Measurements from ENCODE around the gene PTGES2.

Gene PTGES2

DNA sequence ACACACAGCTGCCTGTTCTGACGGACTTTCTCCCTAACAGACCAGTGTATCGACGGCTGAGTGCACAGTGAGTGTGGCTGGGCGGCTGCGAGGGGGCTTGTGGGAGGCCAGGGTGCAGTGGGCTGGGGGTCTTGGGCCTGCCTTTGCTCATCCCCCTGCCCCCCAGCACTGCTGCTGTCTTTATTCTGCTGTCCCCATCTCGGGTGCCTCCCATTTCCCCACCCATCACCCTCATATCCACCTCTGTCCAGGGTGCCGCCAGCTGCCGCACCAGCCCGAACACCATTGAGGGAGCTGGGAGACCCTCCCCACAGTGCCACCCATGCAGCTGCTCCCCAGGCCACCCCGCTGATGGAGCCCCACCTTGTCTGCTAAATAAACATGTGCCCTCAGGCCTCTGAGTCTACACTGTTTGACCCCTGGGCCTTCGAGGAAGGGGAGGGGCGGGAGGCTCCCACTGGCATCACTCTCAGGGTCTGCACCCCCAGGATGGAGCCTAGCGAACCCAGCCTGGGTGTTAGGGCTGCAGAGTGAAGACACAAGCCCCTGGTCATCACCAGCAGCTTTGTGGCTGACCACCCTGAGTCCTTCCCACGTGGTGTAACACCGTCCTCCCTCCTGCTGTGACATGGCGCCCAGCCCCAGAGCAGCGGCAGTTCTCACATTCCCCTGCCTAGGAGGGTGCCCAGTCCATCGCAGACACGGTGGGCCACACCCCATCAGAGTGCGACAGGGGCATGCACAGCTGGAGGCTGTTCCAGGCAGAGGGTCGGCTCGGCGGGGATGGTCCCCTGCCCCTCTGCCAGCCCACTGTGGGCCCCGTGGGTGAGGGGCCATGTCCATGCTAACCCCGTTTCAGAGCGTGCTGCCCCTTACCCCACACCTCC lies 25.8 kb upstream of the PTGES2 start:
- no peak for DNase-seq

DNA sequence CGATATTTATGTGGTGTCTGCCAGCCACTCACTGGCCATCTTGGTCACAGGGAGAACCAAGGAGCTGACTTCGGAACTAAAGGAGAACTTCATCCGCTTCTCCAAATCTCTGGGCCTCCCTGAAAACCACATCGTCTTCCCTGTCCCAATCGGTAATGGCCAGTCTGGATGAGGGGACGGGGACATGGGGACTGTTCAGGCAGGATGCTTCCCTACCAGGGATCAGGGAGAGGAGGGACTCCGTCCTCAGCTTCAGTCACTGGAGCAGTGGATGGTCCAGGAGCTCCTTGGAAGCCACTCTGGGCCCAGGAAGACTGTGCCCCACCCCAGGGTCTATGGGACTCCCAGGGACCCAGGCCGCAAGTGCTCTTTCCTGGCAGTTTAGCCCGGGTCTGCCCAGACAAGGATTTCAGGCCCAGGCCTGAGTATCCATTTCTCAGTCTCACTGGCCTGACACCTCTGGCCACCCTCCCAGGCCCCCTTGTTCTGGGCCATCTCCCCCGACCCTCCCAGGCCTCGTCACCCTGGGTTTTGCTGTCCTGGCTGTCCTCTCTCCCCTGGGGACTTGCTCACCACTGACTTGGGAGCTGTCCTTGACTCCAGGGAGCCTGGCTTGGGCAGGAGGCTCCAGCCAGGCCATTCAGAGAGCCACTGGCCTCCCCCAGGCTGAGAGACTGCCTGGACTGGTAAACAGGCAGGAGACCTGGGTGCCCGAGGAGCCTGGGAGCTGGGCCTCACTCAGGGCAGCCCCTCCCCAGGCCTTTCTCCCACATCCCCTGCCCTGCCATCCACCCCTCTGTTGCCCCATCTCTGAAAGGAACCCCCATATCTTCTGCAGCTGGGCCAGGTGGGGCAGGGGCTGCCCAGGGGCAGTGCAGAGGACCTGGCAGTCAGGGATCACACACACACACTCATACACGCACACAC lies 24.9 kb upstream of the PTGES2 start:
- DNase-seq = no peak

DNA sequence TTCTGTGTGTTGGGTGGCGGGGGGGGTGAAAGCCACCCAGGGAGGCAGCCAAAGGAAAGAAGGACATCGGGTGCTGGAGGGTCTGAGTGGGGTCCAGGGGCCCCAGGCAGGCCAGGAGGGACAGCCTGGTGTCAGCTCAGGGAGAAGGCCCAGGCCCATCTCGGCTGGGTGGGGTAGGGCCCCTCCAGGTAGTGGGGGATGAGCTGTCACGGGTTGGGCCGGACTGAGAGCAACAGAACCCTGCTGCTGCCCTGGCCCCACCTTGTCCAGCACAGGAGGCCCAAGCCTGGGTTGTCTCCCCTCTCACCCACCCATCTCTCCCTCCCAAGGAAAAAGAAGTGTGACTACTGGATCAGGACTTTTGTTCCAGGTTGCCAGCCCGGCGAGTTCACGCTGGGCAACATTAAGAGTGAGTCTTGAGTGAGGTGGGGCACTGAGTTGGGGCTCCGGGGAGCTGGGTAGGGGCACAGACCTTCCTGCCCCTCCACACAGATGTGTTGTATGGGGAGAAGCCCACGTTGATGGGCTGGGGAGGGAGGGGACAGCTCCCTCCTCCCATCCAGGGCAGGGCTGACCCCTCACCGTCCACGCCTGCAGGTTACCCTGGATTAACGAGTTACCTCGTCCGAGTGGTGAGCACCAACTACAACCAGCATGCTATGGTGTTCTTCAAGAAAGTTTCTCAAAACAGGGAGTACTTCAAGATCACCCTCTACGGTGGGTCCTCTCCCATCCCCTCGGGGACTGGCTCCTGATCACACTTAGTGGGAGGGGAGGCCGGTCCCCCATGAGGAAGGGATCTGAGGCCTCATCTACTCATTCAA lies 24.0 kb upstream of the PTGES2 start:
- DNase-seq = no peak

DNA sequence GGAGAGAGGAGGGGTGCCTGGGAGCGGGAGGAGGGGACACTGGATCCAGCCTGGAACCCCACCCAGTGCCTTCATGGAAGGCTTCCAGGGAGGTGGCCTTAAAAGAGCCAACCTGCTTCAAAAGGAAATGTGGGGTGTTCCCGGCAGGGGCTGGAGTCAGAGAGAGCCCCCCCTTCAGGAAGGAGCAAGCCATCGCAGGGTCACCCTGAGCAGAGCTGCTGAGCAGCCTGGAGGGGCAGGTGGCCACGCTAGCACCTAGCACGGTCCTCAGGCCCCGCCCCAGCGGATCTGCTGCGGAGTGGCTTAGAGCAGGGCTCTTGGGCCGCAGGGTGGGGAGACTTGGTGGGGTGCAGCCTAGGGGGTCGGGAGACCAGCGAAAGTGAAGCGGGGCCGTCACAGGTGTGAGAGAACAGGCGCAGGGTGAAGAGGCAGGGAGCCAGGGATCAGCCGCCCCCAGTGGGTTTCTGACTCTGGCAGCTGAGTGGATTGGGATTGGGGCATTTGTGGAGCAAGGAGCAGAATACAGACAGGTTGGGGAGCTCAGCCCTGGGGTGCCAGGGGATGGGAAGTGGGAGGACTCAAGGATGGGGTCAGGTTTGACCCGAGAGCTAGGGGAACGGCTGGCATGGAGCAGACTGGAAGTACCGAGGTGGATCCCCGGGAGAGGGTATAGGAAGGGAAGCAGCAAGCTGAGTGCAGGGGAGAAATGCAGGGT lies 23.2 kb upstream of the PTGES2 start:
- peak; percentile 78 for DNase-seq

DNA sequence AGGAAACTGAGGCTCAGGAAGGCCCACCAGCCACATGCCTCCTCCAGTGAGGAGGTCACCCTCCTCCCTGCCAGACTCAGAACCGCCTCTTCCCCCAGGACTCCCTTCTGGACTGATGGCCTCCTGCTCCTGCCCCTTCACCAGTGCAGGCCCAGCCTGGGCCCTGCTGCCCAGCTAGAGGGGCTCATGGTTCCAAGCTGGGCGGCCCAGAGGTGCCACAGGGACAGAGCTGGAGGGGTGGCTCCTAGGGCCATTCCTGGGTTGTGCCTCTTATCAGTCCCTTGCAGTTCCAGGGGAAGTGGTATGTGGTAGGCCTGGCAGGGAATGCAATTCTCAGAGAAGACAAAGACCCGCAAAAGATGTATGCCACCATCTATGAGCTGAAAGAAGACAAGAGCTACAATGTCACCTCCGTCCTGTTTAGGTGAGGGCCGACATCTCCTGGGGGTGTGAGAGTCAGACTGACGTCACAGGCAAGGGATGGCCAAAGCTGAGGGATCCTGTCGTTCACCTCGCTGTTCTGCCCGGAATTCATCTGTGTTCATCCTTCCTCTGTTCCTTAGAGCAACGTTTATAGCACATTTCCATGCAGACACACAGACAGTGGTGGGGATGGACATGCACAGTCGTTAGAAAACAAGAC lies 22.5 kb upstream of the PTGES2 start:
- peak; percentile 88 for DNase-seq

DNA sequence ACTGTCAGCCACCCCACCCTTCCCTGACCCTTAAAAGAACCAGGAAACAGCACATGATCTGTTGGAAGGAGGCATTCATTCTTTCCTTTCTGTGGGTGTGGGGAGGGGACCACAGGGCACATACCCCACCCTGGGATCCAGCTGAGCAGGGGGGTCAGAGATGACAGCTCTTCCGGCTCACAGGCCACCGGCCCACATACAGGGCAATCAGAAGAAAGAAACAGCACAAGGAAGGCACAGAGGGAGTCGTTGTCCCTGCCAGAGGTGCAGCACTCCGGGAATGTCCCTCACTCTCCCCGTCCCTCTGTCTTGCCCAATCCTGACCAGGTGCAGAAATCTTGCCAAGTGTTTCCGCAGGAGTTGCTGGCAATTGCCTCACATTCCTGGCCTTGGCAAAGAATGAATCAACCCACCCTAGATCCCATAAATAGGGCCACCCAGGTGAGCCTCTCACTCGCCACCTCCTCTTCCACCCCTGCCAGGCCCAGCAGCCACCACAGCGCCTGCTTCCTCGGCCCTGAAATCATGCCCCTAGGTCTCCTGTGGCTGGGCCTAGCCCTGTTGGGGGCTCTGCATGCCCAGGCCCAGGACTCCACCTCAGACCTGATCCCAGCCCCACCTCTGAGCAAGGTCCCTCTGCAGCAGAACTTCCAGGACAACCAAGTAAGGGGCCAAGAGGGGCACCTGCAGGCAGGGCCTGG lies 21.6 kb upstream of the PTGES2 start, which contains the start of gene LCN2:
Gene LCN2, plus strand, starts transcription at position 453 of the 701 bp plus-strand sequence. Its CDS starts 73 bp downstream, at position 526.
- no peak for DNase-seq

DNA sequence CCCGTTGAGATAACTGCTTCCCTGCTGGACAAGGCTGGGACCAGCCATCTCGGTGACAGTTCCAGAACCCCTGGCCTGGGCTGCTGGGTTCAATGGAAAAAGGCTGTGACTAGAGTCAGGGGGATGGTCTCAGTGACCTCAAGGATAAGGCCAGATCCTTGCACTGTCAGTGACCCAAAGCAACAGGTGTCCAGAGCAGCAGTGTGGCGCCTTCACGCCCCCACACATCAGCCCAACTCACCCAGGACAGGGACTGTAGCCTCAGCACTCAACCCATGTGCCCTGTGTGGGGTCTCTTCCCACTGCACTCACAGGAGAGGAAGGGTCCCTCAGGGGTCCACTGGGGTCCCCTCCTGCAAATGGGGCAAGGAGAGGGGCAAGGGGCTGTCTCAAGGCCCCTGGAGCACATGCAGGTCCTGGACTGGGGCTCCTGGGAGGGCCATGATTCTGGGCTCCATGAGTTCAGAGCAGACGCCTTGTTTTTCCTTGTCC lies 21.0 kb upstream of the PTGES2 start:
- DNase-seq = no peak

DNA sequence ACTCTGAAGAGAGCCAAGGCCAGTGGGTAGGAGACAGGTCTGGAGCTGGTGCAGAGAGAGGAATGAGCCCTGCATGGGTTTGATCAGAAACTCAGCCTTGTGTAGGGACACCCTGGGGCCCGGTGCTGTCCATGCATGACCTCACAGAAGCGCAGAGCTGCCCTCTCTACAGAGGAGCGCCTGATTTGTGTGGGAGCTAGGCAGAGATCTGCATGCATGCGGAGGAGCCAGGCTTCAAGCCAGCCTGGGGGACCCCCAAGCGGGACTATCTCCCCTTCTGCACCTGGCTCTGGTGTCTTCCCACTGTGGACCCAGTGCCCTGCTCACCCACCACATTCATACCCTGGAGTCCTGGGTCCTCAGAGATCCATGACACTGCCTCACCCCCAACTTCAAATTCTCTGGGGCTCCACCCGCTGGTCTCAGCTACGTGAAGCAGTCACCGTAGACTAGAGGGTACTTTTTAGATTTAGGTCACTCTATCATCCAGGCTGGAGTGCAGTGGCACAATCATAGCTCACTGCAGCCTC lies 19.1 kb upstream of the PTGES2 start:
- DNase-seq = no peak

DNA sequence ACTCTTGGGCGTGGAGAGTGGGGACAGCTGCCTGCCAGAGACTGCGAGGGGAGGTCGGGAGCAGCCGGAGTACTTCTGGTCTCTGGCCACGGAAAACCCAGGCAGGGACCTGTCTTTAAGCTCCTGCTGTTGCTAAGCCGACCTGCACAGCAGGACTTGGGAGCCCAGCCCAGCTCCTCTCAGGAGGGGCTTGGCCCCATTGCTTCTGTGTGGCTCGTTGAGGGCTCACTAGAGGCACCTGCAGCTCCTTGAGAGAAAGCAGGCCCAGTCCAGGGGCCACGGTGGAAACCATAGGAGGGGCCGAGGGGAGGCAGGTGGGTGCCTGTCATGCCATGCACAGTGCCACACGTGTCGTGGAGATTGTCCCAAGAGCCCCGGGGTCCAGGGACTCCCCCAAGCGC lies 18.4 kb upstream of the PTGES2 start:
- no peak for DNase-seq

DNA sequence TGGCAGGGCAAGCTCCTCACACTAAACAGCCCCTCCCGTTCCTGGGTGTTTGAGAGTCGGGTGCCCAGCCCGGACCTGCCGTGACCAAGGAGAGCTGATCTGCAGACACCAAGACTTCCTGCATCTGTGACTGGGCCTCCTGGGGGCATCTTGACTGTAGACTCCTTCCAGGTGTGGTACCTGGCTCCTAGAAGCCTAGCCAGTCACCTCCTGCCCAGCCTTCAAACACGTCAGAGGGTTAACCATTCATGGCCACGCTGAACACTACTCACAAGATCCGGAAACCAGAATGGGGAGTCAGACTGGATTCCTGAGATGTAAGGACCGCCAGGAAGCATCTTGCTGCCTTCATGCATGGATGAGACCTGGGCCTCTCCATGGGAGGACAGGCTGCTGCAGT lies 18.0 kb upstream of the PTGES2 start:
- no peak for DNase-seq

DNA sequence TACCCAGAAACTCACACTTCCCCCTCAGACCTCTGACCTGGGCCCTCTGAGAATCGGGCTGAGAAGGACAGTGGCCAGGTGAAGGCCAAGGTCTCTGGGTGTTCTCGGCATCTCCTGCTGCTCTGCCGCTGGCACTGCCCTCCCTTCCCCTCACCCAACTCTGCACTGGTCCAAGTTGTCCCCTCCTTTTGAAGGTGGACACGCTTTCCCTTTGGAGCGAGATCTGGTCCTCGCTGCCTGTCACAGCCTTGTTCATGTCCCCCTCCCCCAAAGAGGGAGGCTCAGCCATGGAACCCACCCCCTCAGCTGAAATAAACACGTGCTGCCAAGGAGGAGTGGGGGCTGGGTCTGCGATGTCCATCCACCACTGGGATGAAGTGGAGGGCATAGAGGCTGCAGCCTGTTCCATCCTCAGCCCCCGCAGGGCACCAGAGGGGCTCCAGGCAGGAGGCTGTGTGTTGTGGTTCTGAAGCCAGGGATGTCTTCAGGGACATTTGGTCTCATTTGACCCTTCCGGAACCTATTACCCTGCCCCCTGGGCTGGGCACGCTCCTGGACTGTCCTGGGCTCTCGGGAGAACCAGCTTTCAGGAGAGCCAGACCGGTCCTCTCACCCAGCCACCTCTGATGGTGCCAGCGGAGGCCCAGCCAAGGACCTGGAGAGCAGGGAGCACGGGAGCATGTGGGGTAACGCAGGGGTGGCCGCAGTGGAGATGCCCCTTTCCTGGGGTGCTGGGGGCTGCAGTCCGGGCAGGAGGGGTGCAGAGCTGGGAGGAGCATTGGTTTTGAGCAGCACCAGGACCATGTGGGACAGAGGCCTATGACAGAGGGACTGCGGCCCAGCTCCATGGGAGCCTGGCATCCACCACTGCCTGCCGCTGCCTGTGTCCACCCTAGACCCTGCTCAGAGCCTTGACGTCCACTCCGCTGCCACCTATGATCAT lies 17.0 kb upstream of the PTGES2 start:
- DNase-seq = no peak

DNA sequence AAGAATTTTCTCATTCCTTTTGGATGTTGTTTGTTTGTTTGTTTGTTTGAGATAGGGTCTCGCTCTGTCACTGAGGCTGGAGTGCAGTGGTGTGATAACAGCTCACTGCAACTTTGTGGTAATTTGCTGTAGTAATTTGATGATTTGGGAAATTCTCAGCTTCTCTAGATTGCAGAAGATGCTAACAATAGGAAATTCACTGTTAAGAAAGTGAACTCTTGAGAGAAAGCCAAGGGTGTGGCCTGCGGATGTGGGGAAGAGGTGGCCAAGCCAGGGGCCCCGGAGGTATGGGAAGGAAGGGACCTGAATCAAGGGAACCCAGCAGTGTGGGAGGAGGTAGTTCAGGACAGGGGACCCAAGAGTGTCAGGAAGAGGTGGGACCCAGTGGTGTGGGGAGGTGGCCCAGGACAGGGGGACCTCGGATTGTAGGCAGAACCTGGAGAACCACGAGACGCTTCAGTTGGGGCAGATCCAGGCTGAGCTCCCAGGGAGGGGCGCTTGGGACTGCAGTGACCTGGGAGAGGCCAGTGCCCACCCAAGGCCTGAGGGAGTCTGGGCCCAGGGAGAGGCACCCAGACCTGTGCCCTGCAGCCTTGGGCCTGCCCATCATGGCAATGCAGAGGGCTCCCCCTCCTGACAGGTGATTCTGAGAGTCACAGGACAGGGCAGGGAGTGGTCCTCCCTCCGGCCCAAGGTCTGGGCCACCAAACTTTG lies 16.2 kb upstream of the PTGES2 start:
- DNase-seq = peak; percentile 33

DNA sequence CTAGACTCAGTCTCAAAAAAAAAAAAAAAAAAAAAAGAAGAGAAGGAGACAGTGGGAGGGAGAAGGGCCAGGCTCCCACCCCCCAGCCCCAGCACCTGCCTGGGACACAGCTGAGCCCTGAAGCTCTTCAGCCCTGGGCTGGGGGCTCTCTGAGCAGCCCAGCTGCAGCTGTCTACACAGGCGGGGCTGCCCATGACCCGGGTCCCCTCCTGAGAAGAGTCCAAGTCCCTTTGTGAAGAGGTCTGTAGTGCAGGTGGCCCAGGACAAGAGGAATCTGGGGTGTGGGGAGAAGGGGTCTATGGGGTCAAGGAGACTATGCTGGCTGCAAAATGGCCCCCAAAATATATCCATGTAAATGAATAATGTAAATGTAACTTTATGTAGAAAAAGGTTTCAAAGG lies 15.1 kb upstream of the PTGES2 start:
- no peak for DNase-seq

DNA sequence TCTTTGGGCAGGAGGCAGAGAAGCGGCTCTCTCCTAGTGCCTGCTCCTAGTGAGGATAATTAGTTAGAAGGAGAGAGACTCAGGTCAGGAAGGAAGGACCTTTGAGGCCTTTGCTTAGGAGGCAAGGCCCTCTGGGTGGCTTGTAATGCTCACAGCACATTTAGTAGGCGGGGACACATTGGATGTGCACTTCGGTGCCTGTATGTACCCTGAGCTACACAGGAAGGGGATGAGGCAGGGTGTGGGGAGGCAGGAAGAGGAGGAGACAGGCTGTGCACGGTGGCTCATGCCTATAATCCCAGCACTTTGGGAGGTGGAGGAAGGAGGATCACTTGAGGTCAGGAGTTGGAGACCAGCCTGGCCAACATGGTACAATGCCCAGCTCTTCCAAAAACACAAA lies 14.5 kb upstream of the PTGES2 start:
- peak; percentile 44 for DNase-seq

DNA sequence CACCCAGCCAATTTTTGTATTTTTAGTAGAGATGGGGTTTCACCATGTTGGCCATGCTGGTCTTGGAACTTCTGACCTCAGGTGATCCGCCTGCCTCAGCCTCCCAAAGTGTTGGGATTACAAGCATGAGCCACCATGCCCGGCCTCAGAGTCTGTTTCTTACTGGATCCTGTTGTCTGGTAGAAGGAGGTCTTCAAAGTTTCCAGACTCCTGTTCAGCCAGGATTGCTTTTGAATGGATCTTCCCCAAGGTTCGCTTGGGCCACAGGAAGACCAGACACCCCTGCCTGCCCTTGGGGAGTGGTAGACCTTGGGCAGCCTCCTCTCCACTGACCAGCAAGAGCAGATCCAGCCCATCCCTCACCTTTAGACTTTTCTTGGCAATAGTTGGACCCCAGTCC lies 14.1 kb upstream of the PTGES2 start:
- no peak for DNase-seq

DNA sequence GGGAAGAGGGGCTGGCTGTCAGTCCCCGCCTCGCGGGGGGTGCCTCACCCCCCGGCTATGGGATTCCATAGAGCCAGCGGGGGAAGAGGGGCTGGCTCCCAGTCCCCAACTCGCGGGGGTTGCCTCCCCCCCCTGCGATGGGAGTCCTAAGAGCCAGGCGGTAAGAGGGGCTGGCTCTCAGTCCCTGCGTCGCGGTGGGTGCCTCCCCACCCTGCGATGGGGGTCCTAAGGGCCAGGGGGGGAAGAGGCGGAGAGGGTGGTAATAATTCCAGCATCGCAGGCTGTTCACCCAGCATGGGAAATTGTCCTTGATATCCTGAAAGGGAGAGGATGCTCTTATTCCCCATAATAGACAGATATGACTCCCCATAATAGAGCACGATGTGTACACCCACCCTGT lies 12.1 kb upstream of the PTGES2 start:
- no peak for DNase-seq

DNA sequence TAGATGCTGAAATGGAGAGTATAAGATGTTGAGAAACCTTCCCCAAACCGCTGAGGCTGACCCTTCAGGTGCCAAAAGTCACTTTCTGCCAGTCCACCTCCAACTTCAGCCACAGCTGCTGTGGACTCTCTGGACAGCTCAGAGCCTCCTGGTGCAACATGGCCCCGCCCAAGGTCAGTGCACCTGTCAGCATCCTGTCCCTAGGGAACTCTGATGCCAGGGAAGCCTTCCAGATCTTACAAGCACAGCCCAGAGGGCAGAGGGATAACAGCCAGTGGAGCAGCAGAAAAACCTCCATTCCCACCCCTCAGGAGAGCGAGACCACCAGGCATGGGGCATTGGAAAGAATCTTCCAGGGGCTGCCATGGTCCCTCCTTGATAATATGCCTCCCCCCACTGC lies 10.5 kb upstream of the PTGES2 start:
- no peak for DNase-seq

Data from hematopoietic multipotent progenitor cell treated with erythropoietin and hydrocortisone succinate and interleukin-3 and kit ligand, for 8 days (in vitro differentiated cells).